ENCODE results near the gene OSBPL7.

- TF ChIP-seq TAF1 (IDR thresholded peaks at IDR 0.05; ENCODE audit: borderline replicate concordance, low read depth, low read length) (no peak), POLR2A (IDR thresholded peaks at IDR 0.05; ENCODE audit: low read depth, low read length) (no peak)
Measured at GRCh38 chr17:47821031-47821423, 567 bp downstream of the OSBPL7 start.
